ENCODE results near the gene SPATA33. TPM values are rescaled to one million over a fixed set of nuclear protein-coding genes. Genes with fewer than 3 reads are reported as not detected.

The SPATA33 gene
- total RNA-seq: 11.8 TPM

GRCh38 chr16:89657442-89658220, at the start of gene SPATA33, which contains the start of gene CHMP1A:
Gene SPATA33 (plus strand): TSS chr16:89657836. CDS start chr16:89657912, 76 bp downstream.
Gene CHMP1A (minus strand): TSS chr16:89657708. CDS start chr16:89657588, 120 bp downstream.

GRCh38 chr16:89613231-89613953, 44.2 kb upstream of the SPATA33 start, which contains the start of gene DPEP1:
Gene DPEP1 (plus strand): TSS chr16:89613642. CDS start chr16:89630411, 16,769 bp downstream.

GRCh38 chr16:89686520-89687091, 29.0 kb downstream of the SPATA33 start, which contains the start of gene CDK10:
Gene CDK10 (plus strand): TSS chr16:89686689. CDS start chr16:89686711, 22 bp downstream.

GRCh38 chr16:89701425-89702406, 44.1 kb downstream of the SPATA33 start, which contains the start of gene SPATA2L:
Gene SPATA2L (minus strand): TSS chr16:89701705. CDS start chr16:89701232, 473 bp downstream.

Other genes starting within 250 kb of the SPATA33 start
- 36.0 TPM for gene ANKRD11, start 167.3 kb upstream of the SPATA33 start, total RNA-seq
- gene SPG7, start 149.4 kb upstream of the SPATA33 start, total RNA-seq: 97.6 TPM
- gene RPL13, start 97.2 kb upstream of the SPATA33 start, total RNA-seq: 1,685 TPM
- gene CPNE7, start 82.1 kb upstream of the SPATA33 start, total RNA-seq: 46.1 TPM
- gene DPEP1, start 44.2 kb upstream of the SPATA33 start, total RNA-seq: 4.6 TPM
- 85.6 TPM for gene CHMP1A, start 128 bp upstream of the SPATA33 start, total RNA-seq
- gene CDK10, start 28.9 kb downstream of the SPATA33 start, total RNA-seq: 36.9 TPM
- gene SPATA2L, start 43.9 kb downstream of the SPATA33 start, total RNA-seq: 23.3 TPM
- 15.0 TPM for gene VPS9D1, start 63.1 kb downstream of the SPATA33 start, total RNA-seq
- 16.1 TPM for gene ZNF276, start 63.7 kb downstream of the SPATA33 start, total RNA-seq
- 13.1 TPM for gene FANCA, start 158.8 kb downstream of the SPATA33 start, total RNA-seq
- gene SPIRE2, start 170.6 kb downstream of the SPATA33 start, total RNA-seq: 21.0 TPM
- 176 TPM for gene TCF25, start 215.8 kb downstream of the SPATA33 start, total RNA-seq

Measured in diencephalon (tissue), 1 donor.